Measurements from ENCODE around the gene EAF2. TPM values are rescaled to one million over a fixed set of nuclear protein-coding genes. Genes with fewer than 3 reads are reported as not detected.

The EAF2 gene
- total and polyA plus RNA-seq, 12 donors: 1.4 to 13.9 (median 5.8) TPM

DNA sequence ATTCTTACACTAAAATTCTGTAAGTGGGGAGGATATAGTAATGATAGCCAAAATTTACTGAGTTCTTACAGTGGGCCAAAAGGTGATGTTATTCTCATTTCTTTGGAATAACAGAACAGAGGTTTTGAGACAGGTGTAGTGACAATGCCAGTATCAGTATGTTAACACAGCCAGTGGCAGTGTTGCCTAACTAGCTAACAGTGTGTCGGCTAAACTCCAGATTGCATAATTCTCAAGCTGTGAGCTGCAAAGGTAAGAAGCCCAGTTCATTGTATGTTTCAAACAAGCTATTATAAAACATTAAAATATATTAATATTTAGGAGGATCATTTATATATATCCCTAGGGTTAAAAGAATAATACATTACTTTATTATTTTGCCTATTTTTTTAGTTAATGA lies 60.1 kb downstream of the EAF2 start:
- Histone ChIP-seq H3K27me3 (no peaks in the 10 kb centered on the region), H3K36me3 (replicated peaks in 1 of 2) (no peaks in the 10 kb centered on the region), H3K4me1 (replicated peaks in 1 of 2) (peaks cover 0 to 8% of the 10 kb centered on the region in 2 donors), H3K4me3 (no peak overlapping the region), H3K9me3 (replicated peaks in 1 of 3) (no peaks in the 10 kb centered on the region), H3K27ac (no peak overlapping the region)
- no peak for TF ChIP-seq POLR2A (IDR thresholded peaks at IDR 0.05)
- TF ChIP-seq, protein P1, sequence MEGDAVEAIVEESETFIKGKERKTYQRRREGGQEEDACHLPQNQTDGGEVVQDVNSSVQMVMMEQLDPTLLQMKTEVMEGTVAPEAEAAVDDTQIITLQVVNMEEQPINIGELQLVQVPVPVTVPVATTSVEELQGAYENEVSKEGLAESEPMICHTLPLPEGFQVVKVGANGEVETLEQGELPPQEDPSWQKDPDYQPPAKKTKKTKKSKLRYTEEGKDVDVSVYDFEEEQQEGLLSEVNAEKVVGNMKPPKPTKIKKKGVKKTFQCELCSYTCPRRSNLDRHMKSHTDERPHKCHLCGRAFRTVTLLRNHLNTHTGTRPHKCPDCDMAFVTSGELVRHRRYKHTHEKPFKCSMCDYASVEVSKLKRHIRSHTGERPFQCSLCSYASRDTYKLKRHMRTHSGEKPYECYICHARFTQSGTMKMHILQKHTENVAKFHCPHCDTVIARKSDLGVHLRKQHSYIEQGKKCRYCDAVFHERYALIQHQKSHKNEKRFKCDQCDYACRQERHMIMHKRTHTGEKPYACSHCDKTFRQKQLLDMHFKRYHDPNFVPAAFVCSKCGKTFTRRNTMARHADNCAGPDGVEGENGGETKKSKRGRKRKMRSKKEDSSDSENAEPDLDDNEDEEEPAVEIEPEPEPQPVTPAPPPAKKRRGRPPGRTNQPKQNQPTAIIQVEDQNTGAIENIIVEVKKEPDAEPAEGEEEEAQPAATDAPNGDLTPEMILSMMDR (IDR thresholded peaks at IDR 0.05): no peak
- no peak for DNase-seq
- WGBS, 4 donors: 0 to 50% (median 25%) methylated on average over 1 of the region's 1 CpG
- intact Hi-C loops (cut with DNase I): no loop called here

- Histone ChIP-seq H3K36me3 (replicated peaks in 1 of 2) (no peaks in the 10 kb centered on the region), H3K27ac (no peak overlapping the region), H3K4me1 (replicated peaks in 1 of 2) (peaks cover 0 to 8% of the 10 kb centered on the region in 2 donors), H3K9me3 (replicated peaks in 1 of 3) (no peaks in the 10 kb centered on the region), H3K27me3 (no peaks in the 10 kb centered on the region), H3K4me3 (no peak overlapping the region)
- no peak for TF ChIP-seq POLR2A (IDR thresholded peaks at IDR 0.05)
- TF ChIP-seq, protein P1 (IDR thresholded peaks at IDR 0.05): no peak
- intact Hi-C loops (cut with DNase I): no loop called here
- DNase-seq: no peak
Observed at GRCh38 chr3:121895736-121896135, 60.7 kb downstream of the EAF2 start.

DNA sequence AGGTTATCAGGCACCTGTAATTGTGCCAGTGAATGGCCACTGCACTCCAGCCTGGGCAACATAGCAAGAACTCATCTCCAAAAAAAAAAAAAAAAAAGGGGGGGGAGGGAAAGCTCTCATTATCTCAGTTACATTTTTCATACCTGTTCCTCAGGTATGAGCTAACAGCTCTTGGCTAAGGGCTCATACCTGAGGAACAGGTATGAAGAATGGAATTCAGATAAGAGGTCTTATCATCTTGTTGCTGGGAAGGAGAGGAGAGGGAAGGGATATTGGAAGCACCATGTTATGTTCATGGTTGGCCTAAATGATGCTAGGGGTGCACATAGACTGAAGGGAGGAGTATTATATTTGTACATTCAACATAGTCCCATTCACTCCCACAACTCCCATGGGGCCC lies 61.8 kb downstream of the EAF2 start:
- H3K4me1 ChIP-seq (replicated peaks in 1 of 2): peaks cover 0 to 8% of the 10 kb centered on the region in 2 donors
- H3K27ac ChIP-seq: no peak overlapping the region
- TF ChIP-seq POLR2A (IDR thresholded peaks at IDR 0.05): no peak
- TF ChIP-seq, protein P1 (IDR thresholded peaks at IDR 0.05): no peak
- no peaks in the 10 kb centered on the region for H3K9me3 ChIP-seq (replicated peaks in 1 of 3)
- no peak overlapping the region for H3K4me3 ChIP-seq
- DNase-seq: no peak
- intact Hi-C loops (cut with DNase I): no loop called here
- no peaks in the 10 kb centered on the region for H3K27me3 ChIP-seq
- no peaks in the 10 kb centered on the region for H3K36me3 ChIP-seq (replicated peaks in 1 of 2)

DNA sequence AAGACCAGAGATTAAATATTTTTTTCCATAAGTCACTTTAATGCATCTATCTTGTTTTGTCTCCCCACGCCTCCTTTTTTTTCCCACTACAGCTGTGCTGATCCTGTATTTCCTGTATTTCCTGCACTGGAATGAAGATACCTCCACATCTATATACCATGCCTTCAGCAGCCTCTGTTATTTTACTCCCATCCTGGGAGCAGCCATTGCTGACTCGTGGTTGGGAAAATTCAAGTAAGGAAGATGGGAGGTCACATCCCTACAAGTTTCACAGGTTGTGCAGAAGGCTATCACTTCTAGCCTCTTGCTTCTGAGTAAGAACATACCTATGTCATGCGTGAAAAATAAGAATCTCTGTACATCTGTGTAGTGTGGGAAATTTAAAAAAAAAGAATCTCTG lies 62.3 kb downstream of the EAF2 start:
- H3K9me3 ChIP-seq (replicated peaks in 1 of 3): no peaks in the 10 kb centered on the region
- TF ChIP-seq POLR2A (IDR thresholded peaks at IDR 0.05): no peak
- TF ChIP-seq, protein P1 (IDR thresholded peaks at IDR 0.05): no peak
- 92 to 100% (median 95%) methylated on average over 3 of the region's 3 CpGs for WGBS, 4 donors
- intact Hi-C loops (cut with DNase I): no loop called here
- H3K27me3 ChIP-seq: no peaks in the 10 kb centered on the region
- DNase-seq: no peak
- no peak overlapping the region for H3K27ac ChIP-seq
- peaks cover 0 to 8% of the 10 kb centered on the region in 2 donors for H3K4me1 ChIP-seq (replicated peaks in 1 of 2)
- H3K4me3 ChIP-seq: no peak overlapping the region
- H3K36me3 ChIP-seq (replicated peaks in 1 of 2): no peaks in the 10 kb centered on the region

Measured in adrenal gland (tissue), 12 donors.